ENCODE data around the gene SPINT2. TPM values are rescaled to one million over a fixed set of nuclear protein-coding genes. Genes with fewer than 3 reads are reported as not detected.
"Not testable (repeated sequence)": the region's sequence is repeated elsewhere in the genome, so short reads cannot be mapped to it uniquely, and the experiment has no call there.

SPINT2 gene
- total RNA-seq, 6 experiments from 2014 or later, result 0.76 to 4.1 (median 0.98) TPM

DNA sequence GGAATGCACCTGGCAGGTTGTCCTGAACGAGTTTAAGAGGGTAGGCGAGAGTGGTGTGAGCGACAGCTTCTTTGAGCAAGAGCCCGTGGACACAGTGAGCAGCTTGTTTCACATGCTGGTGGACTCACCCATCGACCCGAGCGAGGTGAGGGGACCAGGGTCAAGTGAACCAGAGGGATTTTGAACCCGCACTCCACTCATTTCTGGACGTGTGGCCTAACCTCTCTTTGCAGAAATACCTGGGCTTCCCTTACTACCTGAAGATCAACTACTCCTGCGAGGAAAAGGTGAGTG, 72.9 kb downstream of the SPINT2 start:
- TF ChIP-seq CTCF (IDR thresholded peaks at IDR 0.05), result no peak
- H3K4me3 Mint-ChIP-seq, result peak overlapping the region; percentile 96
- no peaks in the 10 kb centered on the region for H3K36me3 Mint-ChIP-seq (ENCODE audit: low read depth)
- DNase-seq, result no peak
- no peak overlapping the region for H3K27ac Mint-ChIP-seq
- peaks cover 17% of the 10 kb centered on the region for H3K4me1 Mint-ChIP-seq (ENCODE audit: low read depth)
- peaks cover 1% of the 10 kb centered on the region; the same call in 1 of the 2 replicates for H3K27me3 Mint-ChIP-seq (ENCODE audit: insufficient read depth)
- no peaks in the 10 kb centered on the region for H3K9me3 Mint-ChIP-seq

- not testable (repeated sequence) for DNase-seq
These were observed 74.6 kb downstream of the SPINT2 start for GRCh38 chr19:38339011-38339410.

DNA sequence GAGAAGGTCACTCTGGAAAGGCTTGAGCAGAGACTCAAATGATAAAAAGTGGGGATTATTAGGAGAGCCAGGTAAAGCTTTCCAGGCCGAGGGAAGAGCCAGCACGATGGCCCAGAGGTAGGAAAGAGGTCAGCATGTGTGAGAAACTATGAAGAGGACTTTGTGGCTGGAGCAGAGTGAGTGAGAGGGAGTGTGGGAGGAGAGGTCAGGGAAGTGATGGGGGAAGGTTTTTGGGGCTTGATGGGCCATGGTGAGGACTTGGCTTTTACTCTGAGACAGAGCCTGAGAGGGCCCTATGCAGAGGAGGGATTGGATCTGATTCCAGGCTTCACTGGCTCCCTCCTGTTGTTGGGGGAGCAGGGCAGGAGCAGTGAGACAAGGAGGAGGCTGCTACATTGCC, 76.6 kb downstream of the SPINT2 start:
- H3K4me3 Mint-ChIP-seq, result no peak overlapping the region
- no peaks in the 10 kb centered on the region for H3K9me3 Mint-ChIP-seq
- no peak for TF ChIP-seq CTCF (IDR thresholded peaks at IDR 0.05)
- peaks cover 3% of the 10 kb centered on the region; the same call in 1 of the 2 replicates for H3K27me3 Mint-ChIP-seq (ENCODE audit: insufficient read depth)
- no peak overlapping the region for H3K27ac Mint-ChIP-seq
- DNase-seq, result no peak
- no peaks in the 10 kb centered on the region for H3K36me3 Mint-ChIP-seq (ENCODE audit: low read depth)
- peaks cover 17% of the 10 kb centered on the region for H3K4me1 Mint-ChIP-seq (ENCODE audit: low read depth)

More at GRCh38 chr19:38339011-38339410, 74.6 kb downstream of the SPINT2 start:
- H3K27ac Mint-ChIP-seq; H3K4me3 Mint-ChIP-seq; H3K27me3 Mint-ChIP-seq (ENCODE audit: insufficient read depth); H3K36me3 Mint-ChIP-seq (ENCODE audit: low read depth); H3K9me3 Mint-ChIP-seq: not testable (repeated sequence)
- H3K4me1 Mint-ChIP-seq (ENCODE audit: low read depth), result peaks cover 17% of the 10 kb centered on the region

Other genes starting within 250 kb of the SPINT2 start
- gene DPF1, start 40.4 kb upstream of the SPINT2 start, total RNA-seq (2021; fragmentation: NEBNext Ultra II Directional; extraction: Animal tissue kit (Norgen Biotek cat#: 25700)), result 1 to 10 TPM; 3.3 to 6.6 (median 5.7) TPM
- under 1 TPM in 2 of 6 experiments, not detected in 4; 0.35 to 0.81 TPM for gene PPP1R14A, start 8.2 kb upstream of the SPINT2 start, total RNA-seq (2021; fragmentation: NEBNext Ultra II Directional; extraction: Animal tissue kit (Norgen Biotek cat#: 25700))
- gene C19orf33, start 39.7 kb downstream of the SPINT2 start, total RNA-seq (2021; fragmentation: NEBNext Ultra II Directional; extraction: Animal tissue kit (Norgen Biotek cat#: 25700)), result not detected
- gene YIF1B, start 51.4 kb downstream of the SPINT2 start, total RNA-seq (2021; fragmentation: NEBNext Ultra II Directional; extraction: Animal tissue kit (Norgen Biotek cat#: 25700)), result 10 to 100 TPM; 80.8 to 98.5 (median 86.6) TPM
- 1 to 10 TPM; 2.6 to 9.2 (median 2.9) TPM for gene KCNK6, start 55.3 kb downstream of the SPINT2 start, total RNA-seq (2021; fragmentation: NEBNext Ultra II Directional; extraction: Animal tissue kit (Norgen Biotek cat#: 25700))
- under 1 TPM in 5 of 6 experiments, not detected in 1; 0.14 to 0.66 (median 0.25) TPM for gene CATSPERG, start 71.3 kb downstream of the SPINT2 start, total RNA-seq (2021; fragmentation: NEBNext Ultra II Directional; extraction: Animal tissue kit (Norgen Biotek cat#: 25700))
- gene PSMD8, start 110.0 kb downstream of the SPINT2 start, total RNA-seq (2021; fragmentation: NEBNext Ultra II Directional; extraction: Animal tissue kit (Norgen Biotek cat#: 25700)), result 100 to 1,000 TPM; 229 to 298 (median 259) TPM
- 1 to 10 TPM; 1.7 to 3.2 (median 2.2) TPM for gene GGN, start 123.5 kb downstream of the SPINT2 start, total RNA-seq (2021; fragmentation: NEBNext Ultra II Directional; extraction: Animal tissue kit (Norgen Biotek cat#: 25700))
- 10 to 100 TPM; 11.7 to 15.3 (median 13.1) TPM for gene SPRED3, start 124.1 kb downstream of the SPINT2 start, total RNA-seq (2021; fragmentation: NEBNext Ultra II Directional; extraction: Animal tissue kit (Norgen Biotek cat#: 25700))
- 10 to 100 TPM; 12.5 to 16.9 (median 15.6) TPM for gene FAM98C, start 138.5 kb downstream of the SPINT2 start, total RNA-seq (2021; fragmentation: NEBNext Ultra II Directional; extraction: Animal tissue kit (Norgen Biotek cat#: 25700))
- gene RASGRP4, start 161.6 kb downstream of the SPINT2 start, total RNA-seq (2021; fragmentation: NEBNext Ultra II Directional; extraction: Animal tissue kit (Norgen Biotek cat#: 25700)), result not detected
- gene RYR1, start 169.1 kb downstream of the SPINT2 start, total RNA-seq (2021; fragmentation: NEBNext Ultra II Directional; extraction: Animal tissue kit (Norgen Biotek cat#: 25700)), result not detected